ENCODE results near the gene RPL23. TPM values are rescaled to one million over a fixed set of nuclear protein-coding genes. Genes with fewer than 3 reads are reported as not detected.

The RPL23 gene
- total RNA-seq, 1 donor from 2014 or later = 850 TPM

DNA sequence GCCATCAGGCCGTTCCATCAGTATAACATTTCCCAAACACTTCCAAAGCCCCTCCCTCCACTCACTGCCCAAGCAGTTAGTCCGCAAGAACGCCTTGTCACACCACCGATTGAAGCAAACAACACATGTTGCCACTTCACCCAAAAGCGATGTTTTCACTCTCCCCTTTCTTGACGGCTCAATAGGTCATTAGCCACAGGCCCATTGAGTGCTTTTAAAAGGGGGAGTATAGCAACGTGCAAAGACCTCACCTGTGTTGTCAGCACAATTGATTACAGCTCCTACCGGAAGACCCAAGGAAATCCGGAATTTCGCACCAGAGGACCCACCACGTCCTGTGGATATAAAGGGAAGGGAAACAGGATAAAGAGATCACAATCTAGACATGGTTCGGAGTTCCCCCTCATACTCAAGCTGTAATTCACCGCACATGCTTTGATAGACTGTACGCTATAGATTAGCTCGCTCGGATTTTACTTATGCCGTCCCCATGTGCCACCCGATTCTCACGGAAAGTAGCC, 690 bp downstream of the RPL23 start:
- no peaks in the 10 kb centered on the region for H3K36me3 Mint-ChIP-seq (ENCODE audit: unreplicated experiment)
- H3K27ac Mint-ChIP-seq (ENCODE audit: unreplicated experiment) = peak overlapping the region; percentile 98
- TF ChIP-seq CTCF (IDR thresholded peaks at IDR 0.05; ENCODE audit: partially characterized antibody, unreplicated experiment) = no peak
- peak overlapping the region; percentile 97 for H3K4me3 Mint-ChIP-seq (ENCODE audit: unreplicated experiment)
- H3K9me3 Mint-ChIP-seq (ENCODE audit: unreplicated experiment) = peaks cover 15% of the 10 kb centered on the region
- peaks cover 2% of the 10 kb centered on the region for H3K27me3 Mint-ChIP-seq (ENCODE audit: unreplicated experiment)
- no peak for DNase-seq
- H3K4me1 Mint-ChIP-seq (ENCODE audit: low read depth, unreplicated experiment) = peaks cover 13% of the 10 kb centered on the region

GRCh38 chr17:38851434-38851833, 2.1 kb downstream of the RPL23 start:
- Mint-ChIP-seq H3K9me3 (ENCODE audit: unreplicated experiment) (peaks cover 15% of the 10 kb centered on the region), H3K36me3 (ENCODE audit: unreplicated experiment) (no peaks in the 10 kb centered on the region), H3K27ac (ENCODE audit: unreplicated experiment) (peak overlapping the region; percentile 48), H3K27me3 (ENCODE audit: unreplicated experiment) (no peaks in the 10 kb centered on the region), H3K4me3 (ENCODE audit: unreplicated experiment) (peak overlapping the region; percentile 97), H3K4me1 (ENCODE audit: low read depth, unreplicated experiment) (peaks cover 13% of the 10 kb centered on the region)
- TF ChIP-seq CTCF (IDR thresholded peaks at IDR 0.05; ENCODE audit: partially characterized antibody, unreplicated experiment) = no peak
- DNase-seq = no peak

DNA sequence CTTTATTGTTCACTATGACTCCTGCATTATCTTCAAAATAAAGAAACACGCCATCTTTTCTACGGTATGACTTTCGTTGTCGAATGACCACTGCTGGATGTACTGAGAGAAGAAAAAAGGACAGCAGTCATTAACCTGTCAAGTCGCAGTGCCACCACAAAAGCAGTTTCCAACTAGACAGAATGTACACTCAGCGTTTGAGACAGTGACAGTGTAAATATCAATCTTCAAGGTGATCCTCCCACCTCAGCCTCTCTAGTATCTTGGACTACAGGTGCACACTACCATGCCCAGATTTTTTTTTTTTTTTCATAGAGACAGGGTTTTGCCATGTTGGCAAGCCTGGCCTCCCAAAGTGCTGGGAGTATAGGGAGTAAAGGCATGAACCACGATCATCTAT, 3.1 kb downstream of the RPL23 start:
- Mint-ChIP-seq H3K36me3 (ENCODE audit: unreplicated experiment) (no peaks in the 10 kb centered on the region), H3K27ac (ENCODE audit: unreplicated experiment) (peak overlapping the region; percentile 72), H3K9me3 (ENCODE audit: unreplicated experiment) (peaks cover 15% of the 10 kb centered on the region), H3K4me1 (ENCODE audit: low read depth, unreplicated experiment) (peaks cover 13% of the 10 kb centered on the region), H3K4me3 (ENCODE audit: unreplicated experiment) (peak overlapping the region; percentile 38), H3K27me3 (ENCODE audit: unreplicated experiment) (no peaks in the 10 kb centered on the region)
- DNase-seq = no peak
- no peak for TF ChIP-seq CTCF (IDR thresholded peaks at IDR 0.05; ENCODE audit: partially characterized antibody, unreplicated experiment)

DNA sequence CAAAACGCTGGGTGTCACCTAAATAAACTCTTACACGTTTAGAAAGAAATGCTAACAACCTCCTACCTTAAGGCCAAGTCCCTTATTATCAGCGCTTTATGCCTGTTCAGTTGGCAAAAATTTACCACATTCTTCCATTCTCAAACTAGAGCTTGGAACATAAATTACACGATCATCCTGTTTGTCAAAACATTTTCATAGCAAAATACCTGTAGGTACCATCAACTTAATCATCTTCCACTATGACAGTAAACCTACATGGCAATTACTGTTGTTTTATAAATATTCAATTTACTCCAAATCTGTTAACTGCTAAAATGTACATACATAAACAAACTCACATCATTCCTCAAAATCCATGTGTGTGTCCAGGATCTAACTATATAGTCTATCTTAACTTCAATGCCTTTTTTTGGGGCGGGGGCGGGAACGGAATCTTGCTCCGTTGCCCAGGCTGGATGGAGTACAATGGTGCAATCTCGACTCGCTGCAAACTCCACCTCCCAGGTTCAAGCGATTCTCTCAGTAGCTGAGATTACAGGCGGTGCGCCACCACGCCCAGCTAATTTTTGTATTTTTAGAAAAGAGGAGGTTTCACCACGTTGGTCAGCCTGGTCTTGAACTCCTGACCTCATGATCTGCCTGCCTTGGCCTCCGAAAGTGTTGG, 4.4 kb downstream of the RPL23 start:
- Mint-ChIP-seq H3K4me1 (ENCODE audit: low read depth, unreplicated experiment) (peaks cover 13% of the 10 kb centered on the region), H3K27me3 (ENCODE audit: unreplicated experiment) (no peaks in the 10 kb centered on the region), H3K4me3 (ENCODE audit: unreplicated experiment) (no peak overlapping the region), H3K9me3 (ENCODE audit: unreplicated experiment) (peaks cover 13% of the 10 kb centered on the region), H3K36me3 (ENCODE audit: unreplicated experiment) (no peaks in the 10 kb centered on the region), H3K27ac (ENCODE audit: unreplicated experiment) (no peak overlapping the region)
- TF ChIP-seq CTCF (IDR thresholded peaks at IDR 0.05; ENCODE audit: partially characterized antibody, unreplicated experiment) = no peak
- DNase-seq = no peak

- no peak for DNase-seq
- peaks cover 13% of the 10 kb centered on the region for H3K4me1 Mint-ChIP-seq (ENCODE audit: low read depth, unreplicated experiment)
- H3K27ac Mint-ChIP-seq (ENCODE audit: unreplicated experiment) = no peak overlapping the region
- H3K9me3 Mint-ChIP-seq (ENCODE audit: unreplicated experiment) = peaks cover 11% of the 10 kb centered on the region
- H3K36me3 Mint-ChIP-seq (ENCODE audit: unreplicated experiment) = no peaks in the 10 kb centered on the region
- no peaks in the 10 kb centered on the region for H3K27me3 Mint-ChIP-seq (ENCODE audit: unreplicated experiment)
- H3K4me3 Mint-ChIP-seq (ENCODE audit: unreplicated experiment) = no peak overlapping the region
- no peak for TF ChIP-seq CTCF (IDR thresholded peaks at IDR 0.05; ENCODE audit: partially characterized antibody, unreplicated experiment)
Observed at GRCh38 chr17:38848557-38848891, 5.0 kb downstream of the RPL23 start.

Data from glutamatergic neuron (in vitro differentiated cells).